Mesothelial cell of epicardium (in vitro differentiated cells): ENCODE measurements around the gene TLE4. TPM values are rescaled to one million over a fixed set of nuclear protein-coding genes. Genes with fewer than 3 reads are reported as not detected.

Source experiments
- DNase-seq, 2 experiments: peaks; one replicate each; pipeline ENCODE4 v3.0.0; 2021; ENCODE audit warnings: low spot score in 2 of 2; ENCODE audit not compliant: unreplicated experiment in 2 of 2
- H3K27ac Mint-ChIP-seq: 2 replicates; pipeline ENCODE4 v1.8.0; 2021; ENCODE audit warnings: mixed read lengths
- H3K27me3 Mint-ChIP-seq: 2 replicates; pipeline ENCODE4 v1.8.0; 2021; ENCODE audit warnings: low read depth, mixed read lengths
- H3K36me3 Mint-ChIP-seq: 2 replicates; pipeline ENCODE4 v1.8.0; 2021; ENCODE audit warnings: mixed read lengths
- H3K4me1 Mint-ChIP-seq: 2 replicates; pipeline ENCODE4 v1.8.0; 2021; ENCODE audit warnings: mixed read lengths
- H3K4me3 Mint-ChIP-seq: 2 replicates; pipeline ENCODE4 v1.8.0; 2021; ENCODE audit warnings: mild to moderate bottlenecking, moderate library complexity, mixed read lengths
- H3K9me3 Mint-ChIP-seq: 2 replicates; pipeline ENCODE4 v1.8.0; 2021; ENCODE audit warnings: mixed read lengths
- CTCF ChIP-seq: fragments of 200-600 bp; sonication (generic); IDR thresholded peaks from one replicate; pipeline ENCODE4 v1.5.0; 2021; ENCODE audit warnings: antibody characterized with exemption; ENCODE audit not compliant: unreplicated experiment
- total RNA-seq: library from RNA; stranded (reverse); gene quantifications from 3 replicates; pipeline ENCODE4 v1.2.1, GENCODE V29; 2021

TLE4 gene
- total RNA-seq, 1 donor from 2014 or later: 63.6 TPM

- H3K4me1 Mint-ChIP-seq: peaks cover 47% of the 10 kb centered on the region
- no peaks in the 10 kb centered on the region for H3K9me3 Mint-ChIP-seq
- peaks cover 8% of the 10 kb centered on the region for H3K36me3 Mint-ChIP-seq
- no peak overlapping the region for H3K4me3 Mint-ChIP-seq
- DNase-seq: no peak
- no peak for TF ChIP-seq CTCF
- H3K27ac Mint-ChIP-seq: no peak overlapping the region
- H3K27me3 Mint-ChIP-seq: no peaks in the 10 kb centered on the region
Measured at GRCh38 chr9:79583952-79584654, 12.3 kb downstream of the TLE4 start.

GRCh38 chr9:79584655-79584982, 12.9 kb downstream of the TLE4 start:
- Mint-ChIP-seq H3K9me3 (no peaks in the 10 kb centered on the region), H3K4me3 (no peak overlapping the region), H3K4me1 (peaks cover 45% of the 10 kb centered on the region), H3K27me3 (no peaks in the 10 kb centered on the region), H3K27ac (no peak overlapping the region), H3K36me3 (peaks cover 8% of the 10 kb centered on the region)
- no peak for DNase-seq
- no peak for TF ChIP-seq CTCF

GRCh38 chr9:79588488-79589223, 16.9 kb downstream of the TLE4 start:
- H3K27me3 Mint-ChIP-seq: no peaks in the 10 kb centered on the region
- no peak overlapping the region for H3K27ac Mint-ChIP-seq
- TF ChIP-seq CTCF: no peak
- DNase-seq: no peak
- H3K9me3 Mint-ChIP-seq: no peaks in the 10 kb centered on the region
- H3K4me3 Mint-ChIP-seq: no peak overlapping the region
- peaks cover 9% of the 10 kb centered on the region for H3K4me1 Mint-ChIP-seq
- H3K36me3 Mint-ChIP-seq: peaks cover 17% of the 10 kb centered on the region

GRCh38 chr9:79591458-79591857, 19.7 kb downstream of the TLE4 start:
- no peaks in the 10 kb centered on the region for H3K4me1 Mint-ChIP-seq
- H3K27me3 Mint-ChIP-seq: no peaks in the 10 kb centered on the region

GRCh38 chr9:79592726-79593493, 21.1 kb downstream of the TLE4 start:
- Mint-ChIP-seq H3K27me3 (no peaks in the 10 kb centered on the region), H3K36me3 (peaks cover 23% of the 10 kb centered on the region), H3K27ac (no peak overlapping the region), H3K4me1 (no peaks in the 10 kb centered on the region), H3K4me3 (no peak overlapping the region), H3K9me3 (no peaks in the 10 kb centered on the region)
- TF ChIP-seq CTCF: no peak
- no peak for DNase-seq

More at GRCh38 chr9:79591458-79591857, 19.7 kb downstream of the TLE4 start:
- peaks cover 20% of the 10 kb centered on the region for H3K36me3 Mint-ChIP-seq
- H3K4me3 Mint-ChIP-seq: no peak overlapping the region
- H3K27ac Mint-ChIP-seq: no peak overlapping the region
- no peak for TF ChIP-seq CTCF
- no peaks in the 10 kb centered on the region for H3K9me3 Mint-ChIP-seq
- no peak for DNase-seq
